Measurements from ENCODE around the gene SNAPC2.

The SNAPC2 gene

GRCh38 chr19:7965921-7966665 lies 46.0 kb downstream of the SNAPC2 start:
- DNase-seq (ENCODE audit: low read depth in 1 of 2, low spot score in 1 of 2): no peak

GRCh38 chr19:7968008-7968795 lies 48.1 kb downstream of the SNAPC2 start:
- no peak for DNase-seq (ENCODE audit: low read depth in 1 of 2, low spot score in 1 of 2)

- no peak for DNase-seq (ENCODE audit: low read depth in 1 of 2, low spot score in 1 of 2)
Observed at GRCh38 chr19:7968796-7969554, 48.8 kb downstream of the SNAPC2 start.

GRCh38 chr19:7969555-7969939 lies 49.4 kb downstream of the SNAPC2 start:
- no peak for DNase-seq (ENCODE audit: low read depth in 1 of 2, low spot score in 1 of 2)

GRCh38 chr19:7970716-7971448 lies 50.7 kb downstream of the SNAPC2 start:
- no peak for DNase-seq (ENCODE audit: low read depth in 1 of 2, low spot score in 1 of 2)

GRCh38 chr19:7971553-7972520 lies 51.7 kb downstream of the SNAPC2 start:
- DNase-seq (ENCODE audit: low read depth in 1 of 2, low spot score in 1 of 2): no peak
